Stomach (tissue), 4 donors: Measurements from ENCODE around the gene TENM4.

Experiments
- EP300 ChIP-seq: sonication (generic); formaldehyde crosslinking; IDR thresholded peaks from one replicate; pipeline ENCODE4 v1.6.1; 2017; ENCODE audit warnings: antibody characterized with exemption
- POLR2A ChIP-seq, 4 donors: fragments of 450-650 bp; IDR thresholded peaks; one replicate each; pipeline ENCODE4 v1.6.1; 2016; ENCODE audit warnings: antibody characterized with exemption in 4 of 4, control low read depth in 2 of 4, mild to moderate bottlenecking in 1 of 4, moderate library complexity in 1 of 4
- POLR2AphosphoS5 ChIP-seq, 3 donors: sonication (generic); formaldehyde crosslinking; IDR thresholded peaks; one replicate each; pipeline ENCODE4 v1.6.1; 2016; ENCODE audit warnings: antibody characterized with exemption in 3 of 3
- TF ChIP-seq, protein P1 (sequence below), 7 experiments: fragments of 450-650 bp in 4 of 7; fragments of 200-600 bp in 3 of 7; sonication (generic) in 3 of 7; IDR thresholded peaks; one replicate each; pipeline ENCODE4 v1.5.1; 2016 to 2019; ENCODE audit warnings: antibody characterized with exemption in 7 of 7, control low read depth in 2 of 7, mild to moderate bottlenecking in 1 of 7

DNA sequence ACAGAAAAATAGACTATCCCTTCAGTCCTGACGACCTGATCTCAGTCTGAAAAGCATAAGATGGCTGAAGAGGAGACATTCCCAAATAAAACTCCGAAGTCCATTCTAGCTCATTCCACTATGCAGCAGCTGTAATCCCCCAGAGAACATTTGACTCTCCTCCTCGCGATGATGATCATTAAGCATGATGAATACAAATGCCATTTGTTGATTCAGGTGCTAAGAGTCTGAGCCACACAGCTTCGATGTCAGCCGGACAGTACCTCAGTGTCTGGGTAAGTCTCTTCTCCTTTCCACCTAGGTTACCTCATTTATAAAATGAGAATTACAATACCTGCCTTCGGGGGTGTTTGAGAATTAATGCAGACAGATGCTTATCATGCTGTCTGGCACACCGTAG is 94.8 kb downstream of the TENM4 start:
- TF ChIP-seq, protein P1, sequence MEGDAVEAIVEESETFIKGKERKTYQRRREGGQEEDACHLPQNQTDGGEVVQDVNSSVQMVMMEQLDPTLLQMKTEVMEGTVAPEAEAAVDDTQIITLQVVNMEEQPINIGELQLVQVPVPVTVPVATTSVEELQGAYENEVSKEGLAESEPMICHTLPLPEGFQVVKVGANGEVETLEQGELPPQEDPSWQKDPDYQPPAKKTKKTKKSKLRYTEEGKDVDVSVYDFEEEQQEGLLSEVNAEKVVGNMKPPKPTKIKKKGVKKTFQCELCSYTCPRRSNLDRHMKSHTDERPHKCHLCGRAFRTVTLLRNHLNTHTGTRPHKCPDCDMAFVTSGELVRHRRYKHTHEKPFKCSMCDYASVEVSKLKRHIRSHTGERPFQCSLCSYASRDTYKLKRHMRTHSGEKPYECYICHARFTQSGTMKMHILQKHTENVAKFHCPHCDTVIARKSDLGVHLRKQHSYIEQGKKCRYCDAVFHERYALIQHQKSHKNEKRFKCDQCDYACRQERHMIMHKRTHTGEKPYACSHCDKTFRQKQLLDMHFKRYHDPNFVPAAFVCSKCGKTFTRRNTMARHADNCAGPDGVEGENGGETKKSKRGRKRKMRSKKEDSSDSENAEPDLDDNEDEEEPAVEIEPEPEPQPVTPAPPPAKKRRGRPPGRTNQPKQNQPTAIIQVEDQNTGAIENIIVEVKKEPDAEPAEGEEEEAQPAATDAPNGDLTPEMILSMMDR (IDR thresholded peaks at IDR 0.05): no peak
- no peak for TF ChIP-seq EP300
- no peak for TF ChIP-seq POLR2A (IDR thresholded peaks at IDR 0.05)
- no peak for TF ChIP-seq POLR2AphosphoS5 (IDR thresholded peaks at IDR 0.05)
